GM04504 (cell line): ENCODE measurements around the gene NCKAP5L.
A peak's percentile ranks its signal among the peaks of the same experiment; 100 is the strongest.
"Not testable (repeated sequence)": the region's sequence is repeated elsewhere in the genome, so short reads cannot be mapped to it uniquely, and the experiment has no call there.

Experiments used
- DNase-seq: peaks from one replicate; pipeline ENCODE4 v3.0.0-alpha.2; 2012; ENCODE audit warnings: low read depth

The NCKAP5L gene

GRCh38 chr12:49798248-49798647 lies 30.0 kb downstream of the NCKAP5L start:
- no peak for DNase-seq

GRCh38 chr12:49797449-49797776 lies 30.8 kb downstream of the NCKAP5L start:
- no peak for DNase-seq

- no peak for DNase-seq
Observed at GRCh38 chr12:49796606-49797448, 31.4 kb downstream of the NCKAP5L start.

GRCh38 chr12:49796155-49796554 lies 32.1 kb downstream of the NCKAP5L start:
- no peak for DNase-seq

GRCh38 chr12:49795654-49796105 lies 32.5 kb downstream of the NCKAP5L start:
- no peak for DNase-seq

- no peak for DNase-seq
Observed at GRCh38 chr12:49794811-49795653, 33.2 kb downstream of the NCKAP5L start.

GRCh38 chr12:49794021-49794420 lies 34.2 kb downstream of the NCKAP5L start:
- no peak for DNase-seq

GRCh38 chr12:49793620-49794019 lies 34.6 kb downstream of the NCKAP5L start:
- DNase-seq, result no peak

GRCh38 chr12:49792976-49793580 lies 35.1 kb downstream of the NCKAP5L start:
- DNase-seq, result no peak

- DNase-seq, result no peak
Observed at GRCh38 chr12:49792181-49792970, 35.8 kb downstream of the NCKAP5L start.

GRCh38 chr12:49791700-49792099 lies 36.5 kb downstream of the NCKAP5L start:
- DNase-seq, result no peak

GRCh38 chr12:49790741-49791555 lies 37.3 kb downstream of the NCKAP5L start:
- no peak for DNase-seq

- DNase-seq, result no peak
Observed at GRCh38 chr12:49789992-49790391, 38.2 kb downstream of the NCKAP5L start.

- no peak for DNase-seq
Observed at GRCh38 chr12:49787672-49788071, 40.5 kb downstream of the NCKAP5L start.

GRCh38 chr12:49784756-49785409 lies 43.3 kb downstream of the NCKAP5L start:
- no peak for DNase-seq

- DNase-seq, result peak; percentile 62
Observed at GRCh38 chr12:49783917-49784676, 44.1 kb downstream of the NCKAP5L start.

- not testable (repeated sequence) for DNase-seq
Observed at GRCh38 chr12:49780914-49781313, 47.3 kb downstream of the NCKAP5L start.

GRCh38 chr12:49779581-49779980 lies 48.6 kb downstream of the NCKAP5L start:
- no peak for DNase-seq
